Measurements from ENCODE around the gene LBH.

DNA sequence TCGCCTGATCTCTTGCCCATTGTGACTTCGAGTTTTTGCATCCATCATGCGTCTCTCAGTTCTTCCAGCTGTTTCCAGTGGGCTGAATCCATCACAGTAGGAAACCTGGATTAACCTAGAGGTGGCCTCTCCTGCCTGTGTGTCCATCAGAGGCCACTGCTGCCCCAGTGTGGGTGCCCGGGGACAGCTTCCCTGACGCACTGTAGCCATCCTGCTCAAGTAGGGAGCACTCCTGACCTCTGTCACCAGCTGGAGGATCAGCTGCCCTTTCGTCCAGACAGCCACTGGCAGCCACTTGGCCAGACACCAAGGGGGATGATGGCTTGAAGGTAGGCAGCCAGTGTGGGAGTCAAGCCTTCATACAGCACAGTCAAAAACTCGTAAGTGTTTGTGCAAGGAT, 36.9 kb upstream of the LBH start:
- TF ChIP-seq, protein P1, sequence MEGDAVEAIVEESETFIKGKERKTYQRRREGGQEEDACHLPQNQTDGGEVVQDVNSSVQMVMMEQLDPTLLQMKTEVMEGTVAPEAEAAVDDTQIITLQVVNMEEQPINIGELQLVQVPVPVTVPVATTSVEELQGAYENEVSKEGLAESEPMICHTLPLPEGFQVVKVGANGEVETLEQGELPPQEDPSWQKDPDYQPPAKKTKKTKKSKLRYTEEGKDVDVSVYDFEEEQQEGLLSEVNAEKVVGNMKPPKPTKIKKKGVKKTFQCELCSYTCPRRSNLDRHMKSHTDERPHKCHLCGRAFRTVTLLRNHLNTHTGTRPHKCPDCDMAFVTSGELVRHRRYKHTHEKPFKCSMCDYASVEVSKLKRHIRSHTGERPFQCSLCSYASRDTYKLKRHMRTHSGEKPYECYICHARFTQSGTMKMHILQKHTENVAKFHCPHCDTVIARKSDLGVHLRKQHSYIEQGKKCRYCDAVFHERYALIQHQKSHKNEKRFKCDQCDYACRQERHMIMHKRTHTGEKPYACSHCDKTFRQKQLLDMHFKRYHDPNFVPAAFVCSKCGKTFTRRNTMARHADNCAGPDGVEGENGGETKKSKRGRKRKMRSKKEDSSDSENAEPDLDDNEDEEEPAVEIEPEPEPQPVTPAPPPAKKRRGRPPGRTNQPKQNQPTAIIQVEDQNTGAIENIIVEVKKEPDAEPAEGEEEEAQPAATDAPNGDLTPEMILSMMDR (conservative IDR thresholded peaks at IDR 0.05), result no peak
- no peak for TF ChIP-seq ZFX (IDR thresholded peaks at IDR 0.05)

Data from C4-2B (cell line).